ENCODE data around the gene SMIM20.

- TF ChIP-seq CTCF (IDR thresholded peaks at IDR 0.05; ENCODE audit: borderline replicate concordance, extremely low read depth, low read length, poor library complexity, severe bottlenecking): no peak
- TF ChIP-seq EZH2 (IDR thresholded peaks at IDR 0.05; ENCODE audit: borderline replicate concordance, low read depth, low read length, severe bottlenecking): no peak
These were observed 24.2 kb upstream of the SMIM20 start for GRCh38 chr4:25889589-25890503.
